Measurements from ENCODE around the gene SENP3. TPM values are rescaled to one million over a fixed set of nuclear protein-coding genes. Genes with fewer than 3 reads are reported as not detected.

SENP3 gene
- total RNA-seq = 10 to 100 TPM; 22.0 to 78.6 (median 49.9) TPM
- 10 to 100 TPM; 39.3 to 55.0 (median 53.0) TPM for polyA plus RNA-seq
- long read RNA-seq, donor 1, transcript SENP3-205 (1 exons, 527 nt) = major isoform, 37 of 46 reads
- long read RNA-seq, donor 1, partial matches to known transcripts = 7 of 46 reads
- long read RNA-seq, donor 1, other reads (novel, unspliced or antisense) = 0 of 46 reads
- long read RNA-seq, donor 2, transcript SENP3-205 (1 exons, 527 nt) = major isoform, 31 of 49 reads
- long read RNA-seq, donor 2, partial matches to known transcripts = 16 of 49 reads
- long read RNA-seq, donor 2, other reads (novel, unspliced or antisense) = 0 of 49 reads
- long read RNA-seq, donor 3, transcript SENP3-205 (1 exons, 527 nt) = major isoform, 34 of 36 reads
- long read RNA-seq, donor 3, partial matches to known transcripts = 0 of 36 reads
- long read RNA-seq, donor 3, other reads (novel, unspliced or antisense) = 0 of 36 reads
- long read RNA-seq, donor 4, partial matches to known transcripts = 0 of 4 reads
- long read RNA-seq, donor 4, other reads (novel, unspliced or antisense) = 0 of 4 reads
- long read RNA-seq, donor 5, transcript SENP3-205 (1 exons, 527 nt) = major isoform, 9 of 24 reads
- long read RNA-seq, donor 5, partial matches to known transcripts = 7 of 24 reads
- long read RNA-seq, donor 5, other reads (novel, unspliced or antisense) = 5 of 24 reads
- long read RNA-seq, donor 6, transcript SENP3-201 (11 exons, 2,611 nt) = minor isoform, 5 of 87 reads
- long read RNA-seq, donor 6, transcript SENP3-205 (1 exons, 527 nt) = major isoform, 70 of 87 reads
- long read RNA-seq, donor 6, partial matches to known transcripts = 11 of 87 reads
- long read RNA-seq, donor 6, other reads (novel, unspliced or antisense) = 0 of 87 reads
- long read RNA-seq, donor 7, transcript SENP3-205 (1 exons, 527 nt) = major isoform, 44 of 60 reads
- long read RNA-seq, donor 7, partial matches to known transcripts = 13 of 60 reads
- long read RNA-seq, donor 7, other reads (novel, unspliced or antisense) = 0 of 60 reads
- long read RNA-seq, donor 8, transcript SENP3-205 (1 exons, 527 nt) = major isoform, 61 of 67 reads
- long read RNA-seq, donor 8, partial matches to known transcripts = 5 of 67 reads
- long read RNA-seq, donor 8, other reads (novel, unspliced or antisense) = 0 of 67 reads
- long read RNA-seq, donor 9, transcript SENP3-205 (1 exons, 527 nt) = major isoform, 70 of 71 reads
- long read RNA-seq, donor 9, partial matches to known transcripts = 0 of 71 reads
- long read RNA-seq, donor 9, other reads (novel, unspliced or antisense) = 0 of 71 reads
- long read RNA-seq, donor 10, transcript SENP3-205 (1 exons, 527 nt) = major isoform, 21 of 24 reads
- long read RNA-seq, donor 10, partial matches to known transcripts = 0 of 24 reads
- long read RNA-seq, donor 10, other reads (novel, unspliced or antisense) = 0 of 24 reads

DNA sequence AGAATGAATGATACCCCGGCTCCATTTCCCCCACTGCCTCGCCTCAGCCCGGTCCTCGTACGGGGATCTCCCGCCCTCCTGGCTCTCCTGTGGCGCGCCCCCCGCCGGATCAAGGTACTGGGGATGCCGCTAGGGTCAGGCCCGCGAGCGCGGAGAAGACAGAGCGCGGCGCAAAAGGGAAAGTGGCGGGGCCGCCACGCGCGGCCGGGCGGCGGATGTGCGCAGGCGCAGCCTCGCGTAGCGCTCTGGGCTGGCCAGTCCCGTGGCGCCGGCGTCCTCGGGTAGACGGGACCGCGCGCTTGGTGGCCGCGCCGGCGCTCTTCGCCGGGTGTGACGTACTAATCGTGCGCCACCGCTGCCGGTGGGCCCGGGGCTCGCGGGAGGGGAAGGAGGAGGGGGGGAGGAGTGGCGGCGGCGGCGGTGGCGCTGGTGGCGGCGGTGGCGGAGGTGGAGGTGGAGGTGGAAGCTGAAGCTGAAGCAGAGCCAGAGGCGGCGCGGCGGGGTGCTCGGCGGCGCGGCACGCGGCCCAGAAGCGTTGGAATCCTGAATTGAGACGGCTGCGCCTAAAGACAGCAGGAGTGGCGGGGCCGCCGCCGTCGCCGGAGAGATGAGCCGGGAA is at the start of gene SENP3:
Gene SENP3 (plus strand): TSS at position 331 of the 619 bp plus-strand sequence. CDS start 1,158 bp downstream, outside the sequence.
- intact Hi-C loops (cut with DNase I; ENCODE audit: low total_unique reads) = no loop called here
- WGBS, 5 donors = 0 to 1% (median 0%) methylated on average over 42 to 76 of the region's 82 CpGs
- H3K4me1 ChIP-seq = peaks cover 53 to 78% (median 74%) of the 10 kb centered on the region in 4 donors

GRCh38 chr17:7512105-7512504 is 49.6 kb upstream of the SENP3 start:
- 85 to 92% (median 90%) methylated on average over 6 to 15 of the region's 15 CpGs for WGBS, 5 donors
- intact Hi-C loops (cut with DNase I; ENCODE audit: low total_unique reads) = loop anchor here (5.0 kb wide), 1 partner anchor 40 kb away; no protein-coding TSS in a partner anchor

More for the DNA sequence above, at the start of gene SENP3:
- H3K36me3 ChIP-seq = peaks cover 32 to 38% (median 37%) of the 10 kb centered on the region in 4 donors
- peak in 2 of 3 donors; percentile 64 to 93 for TF ChIP-seq POLR2AphosphoS5 (IDR thresholded peaks at IDR 0.05)
- TF ChIP-seq EP300 (IDR thresholded peaks at IDR 0.05) = no peak
- no peaks in the 10 kb centered on the region for H3K9me3 ChIP-seq
- no peaks in the 10 kb centered on the region for H3K27me3 ChIP-seq
- H3K27ac ChIP-seq = peak within 1 kb of the TSS; percentile 93 to 99 (median 97)
- H3K4me3 ChIP-seq = peak within 1 kb of the TSS; percentile 67 to 99 (median 96)
- peak; percentile 92 to 98 for DNase-seq

GRCh38 chr17:7512824-7513540 is 48.7 kb upstream of the SENP3 start:
- peaks cover 62 to 67% (median 66%) of the 10 kb centered on the region in 4 donors for H3K36me3 ChIP-seq
- H3K27ac ChIP-seq = no peak overlapping the region
- H3K4me1 ChIP-seq = peaks cover 0 to 21% (median 4%) of the 10 kb centered on the region in 4 donors
- TF ChIP-seq, protein P1, sequence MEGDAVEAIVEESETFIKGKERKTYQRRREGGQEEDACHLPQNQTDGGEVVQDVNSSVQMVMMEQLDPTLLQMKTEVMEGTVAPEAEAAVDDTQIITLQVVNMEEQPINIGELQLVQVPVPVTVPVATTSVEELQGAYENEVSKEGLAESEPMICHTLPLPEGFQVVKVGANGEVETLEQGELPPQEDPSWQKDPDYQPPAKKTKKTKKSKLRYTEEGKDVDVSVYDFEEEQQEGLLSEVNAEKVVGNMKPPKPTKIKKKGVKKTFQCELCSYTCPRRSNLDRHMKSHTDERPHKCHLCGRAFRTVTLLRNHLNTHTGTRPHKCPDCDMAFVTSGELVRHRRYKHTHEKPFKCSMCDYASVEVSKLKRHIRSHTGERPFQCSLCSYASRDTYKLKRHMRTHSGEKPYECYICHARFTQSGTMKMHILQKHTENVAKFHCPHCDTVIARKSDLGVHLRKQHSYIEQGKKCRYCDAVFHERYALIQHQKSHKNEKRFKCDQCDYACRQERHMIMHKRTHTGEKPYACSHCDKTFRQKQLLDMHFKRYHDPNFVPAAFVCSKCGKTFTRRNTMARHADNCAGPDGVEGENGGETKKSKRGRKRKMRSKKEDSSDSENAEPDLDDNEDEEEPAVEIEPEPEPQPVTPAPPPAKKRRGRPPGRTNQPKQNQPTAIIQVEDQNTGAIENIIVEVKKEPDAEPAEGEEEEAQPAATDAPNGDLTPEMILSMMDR (IDR thresholded peaks at IDR 0.05) = no peak
- TF ChIP-seq EP300 (IDR thresholded peaks at IDR 0.05) = no peak
- no peak for DNase-seq
- no peak overlapping the region for H3K4me3 ChIP-seq
- 89 to 93% (median 91%) methylated on average over 20 of the region's 20 CpGs for WGBS, 5 donors
- no peaks in the 10 kb centered on the region for H3K9me3 ChIP-seq
- no peaks in the 10 kb centered on the region for H3K27me3 ChIP-seq
- intact Hi-C loops (cut with DNase I; ENCODE audit: low total_unique reads) = loop anchor here (5.0 kb wide), 1 partner anchor 39 kb away; no protein-coding TSS in a partner anchor

More at GRCh38 chr17:7512105-7512504, 49.6 kb upstream of the SENP3 start:
- TF ChIP-seq EP300 (IDR thresholded peaks at IDR 0.05) = no peak
- TF ChIP-seq POLR2A (IDR thresholded peaks at IDR 0.05) = no peak
- TF ChIP-seq POLR2AphosphoS5 (IDR thresholded peaks at IDR 0.05) = no peak
- TF ChIP-seq, protein P1 (IDR thresholded peaks at IDR 0.05) = no peak
- Histone ChIP-seq H3K27me3 (no peaks in the 10 kb centered on the region), H3K9me3 (no peaks in the 10 kb centered on the region), H3K27ac (no peak overlapping the region), H3K4me1 (peaks cover 0 to 21% (median 4%) of the 10 kb centered on the region in 4 donors), H3K4me3 (no peak overlapping the region), H3K36me3 (peaks cover 69 to 75% (median 75%) of the 10 kb centered on the region in 4 donors)
- DNase-seq = no peak
